ENCODE results near the gene SCIMP.
A peak's percentile ranks its signal among the peaks of the same experiment; 100 is the strongest.
"Not testable (repeated sequence)": the region's sequence is repeated elsewhere in the genome, so short reads cannot be mapped to it uniquely, and the experiment has no call there.

SCIMP gene

DNA sequence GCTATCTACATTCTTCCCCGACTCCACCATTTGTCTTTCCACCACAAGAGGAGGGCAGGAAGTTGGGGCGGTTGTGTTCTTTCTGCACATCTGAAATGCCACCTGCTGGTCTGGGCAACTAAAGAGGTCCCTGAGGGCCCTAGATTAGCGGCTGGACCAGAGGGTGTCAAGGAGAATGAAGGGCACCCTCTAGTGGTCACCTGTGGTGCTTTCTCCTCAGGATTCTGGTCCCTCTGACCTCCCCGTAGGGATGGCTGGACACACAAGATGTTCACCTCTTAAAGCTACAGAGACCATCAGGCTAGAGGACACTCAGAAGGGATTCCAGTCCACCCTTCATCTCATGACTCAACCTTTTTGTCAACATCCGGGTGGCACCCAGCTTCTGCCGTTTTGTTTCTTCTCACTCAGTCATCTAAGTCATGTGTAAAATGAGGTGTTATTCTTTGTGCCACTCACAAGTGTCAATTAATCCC, 2.9 kb upstream of the SCIMP start:
- peak; percentile 69 for DNase-seq

DNA sequence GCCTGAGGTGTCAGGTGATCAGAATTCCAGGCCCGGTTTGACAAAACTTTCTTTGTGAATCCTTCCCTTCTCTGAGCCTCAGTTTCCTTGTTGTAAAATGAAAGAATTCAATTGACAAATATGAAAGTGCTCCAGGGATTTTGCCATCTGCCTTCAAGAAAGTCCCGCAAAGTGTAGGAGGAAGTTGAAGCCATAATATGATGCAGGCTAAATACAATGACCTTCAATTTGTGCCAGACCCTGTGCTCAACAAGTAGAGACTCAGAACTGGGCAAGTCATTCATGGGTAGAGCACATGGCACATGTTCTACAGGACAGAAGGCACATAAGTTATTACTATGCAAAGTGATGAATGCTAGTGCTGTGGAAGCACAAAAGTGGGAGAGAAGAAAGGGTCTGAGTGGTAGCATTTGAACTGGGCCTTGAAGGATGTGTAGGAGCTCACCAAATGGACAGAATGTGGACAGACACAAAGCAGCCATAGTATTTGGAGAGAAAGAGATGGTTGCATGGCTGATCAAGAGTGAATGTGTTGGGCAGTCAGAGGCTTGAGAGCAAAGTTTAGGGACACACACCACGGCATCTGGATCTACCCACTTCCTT, 2.4 kb upstream of the SCIMP start:
- DNase-seq, result no peak

DNA sequence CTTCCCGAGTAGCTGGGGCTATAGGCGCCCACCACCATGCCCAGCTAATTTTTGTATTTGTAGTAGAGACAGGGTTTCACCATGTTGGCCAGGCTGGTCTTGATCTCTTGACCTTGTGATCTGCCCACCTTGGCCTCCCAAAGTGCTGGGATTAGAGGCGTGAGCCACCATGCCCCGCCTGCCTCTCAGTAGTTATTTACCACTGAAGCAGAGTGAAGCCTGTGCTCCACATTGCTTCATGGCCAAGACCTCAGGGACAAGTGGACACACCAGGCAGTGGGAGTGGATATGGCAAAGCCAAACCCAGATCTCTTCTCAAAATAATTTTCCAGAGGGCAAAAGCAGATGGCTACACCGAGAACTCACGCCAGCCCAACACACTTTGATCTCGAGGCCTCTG, 1.2 kb downstream of the SCIMP start:
- not testable (repeated sequence) for DNase-seq

DNA sequence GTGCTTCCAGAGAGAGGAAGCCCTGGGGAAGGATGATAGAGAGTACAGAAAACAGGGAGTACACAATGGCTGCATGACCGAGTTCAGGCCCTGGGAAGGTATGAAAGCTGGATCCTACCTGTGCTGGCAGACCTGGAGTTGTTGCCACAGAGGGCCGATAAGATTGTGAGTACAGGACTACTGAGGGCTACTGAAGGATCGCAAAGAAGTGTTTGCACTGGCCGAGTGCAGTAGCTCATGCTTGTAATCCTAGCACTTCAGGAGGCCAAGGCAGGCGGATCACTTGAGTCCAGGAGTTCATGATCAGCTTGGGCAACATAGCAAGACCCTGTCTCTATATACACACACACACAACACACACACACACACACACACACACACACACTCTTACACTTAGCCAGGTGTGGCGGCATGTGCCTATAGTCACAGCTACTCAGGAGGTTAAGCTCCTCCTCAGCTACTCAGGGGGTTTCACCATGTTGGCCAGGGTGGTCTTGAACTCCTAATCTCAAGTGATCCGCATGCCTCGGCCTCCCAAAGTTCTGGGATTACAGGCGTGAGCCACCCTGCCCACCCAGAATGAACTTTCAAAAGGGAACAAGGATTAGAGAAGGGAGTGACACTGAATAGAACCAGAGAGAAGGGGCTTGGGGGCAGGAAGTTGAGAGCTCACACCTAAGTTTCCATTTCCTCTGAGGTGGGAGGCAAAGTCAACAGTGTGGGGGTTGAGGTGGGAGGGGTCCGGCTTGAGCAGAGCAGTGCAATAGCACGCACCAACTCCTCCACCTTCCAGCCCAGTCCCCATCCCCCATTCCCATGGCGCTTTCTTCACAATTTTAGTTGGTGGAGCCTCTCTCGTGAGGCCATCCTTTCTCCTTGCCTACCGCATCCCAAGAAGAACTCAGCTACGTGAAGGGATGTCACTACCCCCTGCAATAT, 7.5 kb downstream of the SCIMP start:
- DNase-seq, result no peak

DNA sequence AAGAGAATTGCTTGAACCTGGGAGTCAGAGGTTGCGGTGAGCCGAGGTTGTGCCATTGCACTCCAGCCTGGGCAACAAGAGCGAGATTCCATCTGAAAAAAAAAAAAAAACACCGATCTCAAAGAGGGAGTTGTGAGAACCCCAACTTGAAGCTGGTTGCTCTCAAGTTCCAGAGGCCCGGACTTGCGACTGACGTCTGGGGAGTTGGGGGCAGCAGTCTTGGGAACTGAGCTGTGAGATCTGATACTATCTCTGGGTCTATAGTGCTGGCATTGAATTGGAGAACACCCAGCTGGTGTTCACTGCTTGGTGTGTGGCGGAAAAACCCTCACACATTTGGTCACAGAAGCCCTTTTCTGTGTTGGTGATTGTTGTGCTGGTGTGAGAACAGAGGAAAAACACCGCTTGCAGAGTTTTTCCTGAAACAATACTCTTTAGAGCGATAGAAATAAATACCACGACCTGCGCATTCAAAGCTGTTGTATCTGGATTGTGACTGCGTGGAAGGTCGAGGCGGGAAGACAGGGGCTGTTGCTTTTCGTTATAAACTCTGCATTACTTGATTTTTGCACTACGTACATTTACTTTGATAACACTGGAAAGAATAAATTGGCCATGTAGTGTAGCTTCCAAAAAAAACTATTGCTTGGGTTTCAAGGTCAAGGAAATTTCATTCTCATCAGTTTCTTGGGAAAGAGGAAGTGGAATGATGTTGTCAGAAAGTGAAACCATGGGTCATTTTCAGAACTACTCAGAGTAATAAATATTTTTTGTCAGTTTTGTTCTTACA, 8.8 kb downstream of the SCIMP start:
- no peak for DNase-seq

DNA sequence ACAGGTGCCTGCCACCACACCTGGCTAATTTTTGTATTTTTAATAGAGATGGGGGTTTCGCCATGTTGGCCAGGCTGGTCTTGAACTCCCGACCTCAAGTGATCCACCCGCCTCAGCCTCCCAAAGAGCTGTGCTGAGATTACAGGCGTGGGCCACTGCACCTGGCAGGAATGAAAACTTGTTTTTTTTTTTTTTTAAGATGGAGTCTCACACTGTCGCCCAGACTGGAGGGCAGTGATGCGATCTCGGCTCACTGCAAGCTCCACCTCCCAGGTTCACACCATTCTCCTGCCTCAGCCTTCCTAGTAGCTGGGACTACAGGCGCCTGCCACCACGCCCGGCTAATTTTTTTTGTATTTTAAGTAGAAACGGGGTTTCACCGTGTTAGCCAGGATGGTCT, 12.7 kb downstream of the SCIMP start:
- not testable (repeated sequence) for DNase-seq

DNA sequence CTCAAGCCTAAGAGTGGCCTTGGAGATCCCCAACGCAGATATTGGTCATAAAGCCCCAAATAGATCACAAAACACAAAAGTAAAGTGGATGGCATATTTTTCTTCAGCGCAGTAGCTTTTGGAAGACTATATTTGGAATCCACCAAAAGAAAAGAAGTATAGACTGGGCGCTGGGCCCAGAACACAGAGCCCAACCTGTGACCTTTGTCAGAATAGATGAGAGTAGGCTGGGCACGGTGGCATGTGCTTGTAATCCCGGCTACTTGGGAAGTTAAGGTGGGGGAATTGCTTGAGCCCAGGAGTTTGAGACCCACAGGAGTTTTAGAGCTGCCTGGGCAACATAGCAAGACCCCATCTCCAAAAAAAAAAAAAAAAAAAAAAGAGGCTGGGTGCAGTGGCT, 14.6 kb downstream of the SCIMP start:
- DNase-seq, result no peak

DNA sequence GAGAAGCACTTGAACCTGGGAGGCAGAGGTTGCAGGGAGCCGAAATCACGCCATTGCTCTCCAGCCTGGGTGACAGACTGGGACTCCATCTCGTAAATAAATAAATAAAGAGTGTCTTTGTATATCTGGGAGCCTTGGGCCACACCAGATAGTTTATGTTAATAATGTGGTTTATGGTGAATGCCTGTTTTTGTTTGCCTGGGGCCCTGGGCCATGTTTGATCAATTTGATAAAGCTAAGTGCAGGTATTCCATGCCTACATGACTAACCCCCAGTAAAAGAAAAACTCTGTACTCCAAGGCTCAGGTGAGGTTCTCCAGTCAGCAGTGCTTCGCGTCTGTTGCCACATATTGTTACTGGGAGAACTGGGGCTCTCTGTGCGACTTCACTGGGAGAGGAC, 15.1 kb downstream of the SCIMP start:
- DNase-seq, result no peak

DNA sequence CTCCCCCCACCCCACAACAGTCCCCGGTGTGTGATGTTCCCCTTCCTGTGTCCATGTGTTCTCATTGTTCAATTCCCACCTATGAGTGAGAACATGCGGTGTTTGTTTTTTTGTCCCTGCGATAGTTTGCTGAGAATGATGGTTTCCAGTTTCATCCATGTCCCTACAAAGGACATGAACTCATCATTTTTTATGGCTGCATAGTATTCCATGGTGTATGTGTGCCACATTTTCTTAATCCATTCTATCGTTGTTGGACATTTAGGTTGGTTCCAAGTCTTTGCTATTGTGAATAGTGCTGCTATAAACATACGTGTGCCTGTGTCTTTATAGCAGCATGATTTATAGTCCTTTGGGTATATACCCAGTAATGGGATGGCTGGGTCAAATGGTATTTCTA, 17.1 kb downstream of the SCIMP start:
- not testable (repeated sequence) for DNase-seq

DNA sequence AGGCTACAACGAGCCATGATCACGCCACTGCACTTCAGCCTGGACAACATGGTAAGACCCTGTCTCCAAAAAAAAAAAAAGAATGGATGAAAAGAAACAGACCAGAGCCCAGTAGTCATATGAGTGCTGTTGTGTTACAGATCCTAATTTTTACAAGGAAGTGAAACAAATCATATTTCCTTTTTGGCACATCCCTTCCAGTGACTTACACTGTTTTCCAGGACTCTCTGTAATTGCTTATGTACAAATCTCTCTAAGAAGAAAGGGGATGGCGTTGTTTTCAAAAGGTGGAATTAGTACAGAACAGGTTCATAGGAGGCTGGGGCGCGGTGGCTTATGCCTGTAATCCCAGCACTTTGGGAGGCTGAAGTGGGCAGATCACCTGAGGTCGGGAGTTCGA, 23.2 kb downstream of the SCIMP start:
- DNase-seq, result no peak

DNA sequence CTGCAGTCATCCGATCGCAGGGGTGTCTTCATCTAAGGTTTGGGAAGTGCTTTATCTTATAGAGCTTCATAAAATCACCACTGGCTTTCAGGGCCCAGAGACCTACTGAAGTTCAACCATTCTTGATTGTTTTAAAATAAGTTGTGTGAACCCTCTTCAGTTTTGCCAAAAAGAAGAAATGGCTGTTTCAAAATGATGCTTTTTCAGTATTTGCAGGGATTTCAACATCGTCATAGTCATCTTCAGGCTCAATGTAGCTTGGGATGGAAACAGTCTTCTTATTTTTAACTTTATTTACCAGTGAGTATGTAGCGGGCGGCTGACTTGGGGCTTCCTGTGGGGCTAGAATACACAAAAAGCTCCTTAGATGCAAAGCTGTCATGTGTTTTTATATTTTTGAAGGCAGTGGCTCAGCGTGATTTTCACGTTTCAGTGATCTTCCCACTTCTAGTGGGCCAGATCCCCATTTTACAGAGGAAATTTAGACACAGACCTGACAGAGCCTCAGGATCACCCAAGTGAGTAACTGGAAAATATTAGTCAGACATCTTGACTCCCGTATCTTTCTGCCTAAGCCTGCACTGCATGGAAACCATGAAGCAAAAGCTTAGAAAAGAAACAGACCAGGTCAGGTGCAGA, 23.9 kb downstream of the SCIMP start:
- DNase-seq, result no peak

DNA sequence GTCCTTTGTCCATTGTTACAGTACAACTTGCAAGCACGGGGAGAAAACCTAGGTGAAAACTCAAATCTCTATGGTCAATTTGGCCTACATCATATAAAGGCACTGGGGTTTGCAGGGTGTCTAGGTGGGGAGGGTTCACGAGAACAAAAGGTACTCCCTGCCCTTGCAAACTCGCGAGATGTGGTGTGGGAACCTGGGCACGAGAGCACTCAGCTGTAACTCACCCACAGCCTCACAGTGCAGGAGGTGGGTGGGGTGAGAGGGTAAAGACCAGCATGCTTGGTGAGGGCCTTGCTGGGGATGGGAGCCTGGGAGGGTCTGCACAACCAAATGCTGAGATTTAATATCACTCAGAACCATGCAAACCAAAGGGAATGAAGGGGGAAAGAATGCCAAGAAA, 24.6 kb downstream of the SCIMP start:
- DNase-seq, result no peak

DNA sequence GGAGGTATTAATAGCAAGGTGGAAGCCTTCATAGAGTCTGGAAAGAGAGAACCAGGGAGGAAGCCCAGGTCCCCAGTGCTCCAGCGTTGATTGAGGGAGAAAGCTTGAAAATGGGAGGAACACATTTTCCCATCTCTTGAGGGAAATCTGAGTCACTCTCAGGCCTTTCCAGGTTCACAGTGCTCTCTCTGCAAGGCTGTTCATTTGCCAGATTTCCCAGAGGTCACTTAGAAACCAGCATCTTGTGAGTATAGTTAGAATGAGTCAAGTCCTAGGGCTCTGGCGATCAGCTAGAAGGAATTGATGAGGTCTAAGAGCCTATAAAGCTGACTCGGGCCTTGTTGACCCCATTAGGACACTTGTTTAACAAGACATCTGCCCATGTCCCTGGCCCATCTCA, 25.3 kb downstream of the SCIMP start:
- DNase-seq, result no peak

DNA sequence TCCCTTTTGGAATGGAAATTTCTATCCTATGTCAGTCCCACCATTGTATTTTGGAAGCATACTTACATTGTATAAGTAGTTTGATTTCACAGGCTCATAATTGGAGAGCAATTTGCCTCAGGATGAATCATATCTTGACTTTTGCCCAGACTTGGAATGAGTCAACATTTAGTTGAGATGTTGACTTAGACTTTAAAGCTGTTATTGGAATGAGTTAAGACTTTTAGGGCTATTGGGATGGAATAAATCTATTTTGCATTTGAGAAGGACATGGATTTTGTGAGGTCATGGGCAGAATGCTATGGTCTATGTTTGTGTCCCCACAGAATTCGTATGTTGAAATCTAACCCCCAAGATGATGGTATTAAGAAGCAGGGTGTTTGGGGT, 30.8 kb downstream of the SCIMP start:
- peak; percentile 40 for DNase-seq

DNA sequence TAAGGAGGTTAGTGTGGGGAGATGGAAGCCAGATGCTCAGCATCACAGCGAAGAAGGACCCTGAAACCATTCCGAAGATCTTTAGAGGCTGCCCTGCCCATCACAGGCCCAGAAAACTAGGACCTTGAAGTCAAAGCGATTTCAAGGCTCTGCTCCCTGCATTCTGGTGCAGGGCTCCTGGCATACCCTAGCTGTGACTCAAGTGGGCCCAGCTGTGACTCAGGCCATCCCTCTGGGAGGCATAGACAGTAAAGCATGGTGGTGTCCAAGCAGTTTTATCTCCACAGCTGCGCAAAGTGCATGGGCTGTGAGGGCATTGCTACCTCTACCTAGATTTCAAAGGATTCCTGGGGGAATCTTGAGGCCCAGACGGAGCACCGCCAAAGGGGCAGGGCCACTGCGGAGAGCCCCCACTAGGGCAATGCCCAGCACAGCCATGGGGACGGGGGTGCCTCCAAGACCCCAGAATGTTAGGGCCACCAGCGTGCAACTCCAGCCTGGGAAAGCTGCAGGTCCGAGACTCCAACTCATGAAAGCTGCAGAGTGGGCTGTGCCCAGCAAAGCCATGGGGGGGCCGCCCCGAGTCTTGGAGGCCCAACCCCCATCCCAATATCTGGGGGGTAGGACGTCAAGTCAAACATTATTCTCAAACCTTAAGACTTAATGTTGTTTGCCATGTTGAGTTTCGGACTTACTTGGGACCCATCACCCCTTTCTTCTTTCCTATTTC, 31.3 kb downstream of the SCIMP start:
- DNase-seq, result no peak

DNA sequence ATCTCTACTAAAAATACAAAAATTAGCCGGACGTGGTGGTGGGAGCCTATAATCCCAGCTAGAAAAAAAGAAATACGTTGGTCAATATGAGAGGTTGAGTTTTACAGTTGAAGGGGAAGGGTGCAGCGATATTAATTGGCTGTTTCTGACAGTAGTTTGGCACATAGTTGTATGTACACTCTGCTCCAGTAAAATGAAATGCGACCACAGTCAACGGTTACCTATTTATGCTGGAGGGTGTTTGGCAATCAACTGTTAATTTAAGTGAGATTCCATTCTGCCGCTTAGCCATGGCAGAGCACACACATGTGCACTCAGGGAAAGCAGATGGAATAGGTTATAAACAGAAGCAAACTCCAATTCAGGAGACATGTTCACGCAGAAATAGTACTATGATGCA, 33.6 kb downstream of the SCIMP start:
- no peak for DNase-seq

DNA sequence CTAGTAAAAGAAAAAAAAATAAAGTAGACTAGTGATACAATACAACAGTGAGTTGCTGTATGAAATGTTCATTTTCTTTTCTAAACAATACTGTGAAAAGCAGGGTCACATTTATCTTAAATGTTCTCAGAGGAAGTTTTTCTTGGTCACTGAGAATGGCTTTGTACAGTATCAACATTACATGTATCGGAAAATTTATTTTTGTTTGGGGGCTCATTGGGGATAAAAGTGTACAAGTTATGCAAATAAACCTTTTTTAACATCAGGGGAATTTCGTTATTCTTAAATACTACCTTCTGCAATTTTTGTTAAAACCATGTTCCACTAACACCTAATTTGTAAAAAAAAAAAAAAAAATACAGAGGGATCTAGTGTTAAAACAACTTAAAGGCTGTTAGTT, 34.3 kb downstream of the SCIMP start:
- no peak for DNase-seq

DNA sequence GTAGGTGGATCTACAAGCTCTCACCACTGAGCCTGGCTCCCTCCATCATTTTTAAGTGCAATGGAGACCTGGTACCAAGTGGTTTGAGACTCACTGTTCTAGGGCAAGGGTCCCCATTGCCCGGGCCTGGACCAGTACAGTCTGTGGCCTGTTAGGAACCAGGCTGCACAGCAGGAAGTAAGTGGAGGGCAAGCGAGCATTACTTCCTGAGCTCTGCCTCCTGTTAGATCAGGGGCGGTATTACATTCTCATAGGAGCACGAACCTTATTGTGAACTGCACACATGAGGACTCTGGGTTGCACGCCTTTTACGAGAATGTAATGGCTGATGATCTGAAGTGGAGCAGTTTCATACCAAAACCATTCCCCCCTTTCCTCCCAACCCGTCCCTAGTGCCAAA, 36.2 kb downstream of the SCIMP start:
- DNase-seq, result no peak

DNA sequence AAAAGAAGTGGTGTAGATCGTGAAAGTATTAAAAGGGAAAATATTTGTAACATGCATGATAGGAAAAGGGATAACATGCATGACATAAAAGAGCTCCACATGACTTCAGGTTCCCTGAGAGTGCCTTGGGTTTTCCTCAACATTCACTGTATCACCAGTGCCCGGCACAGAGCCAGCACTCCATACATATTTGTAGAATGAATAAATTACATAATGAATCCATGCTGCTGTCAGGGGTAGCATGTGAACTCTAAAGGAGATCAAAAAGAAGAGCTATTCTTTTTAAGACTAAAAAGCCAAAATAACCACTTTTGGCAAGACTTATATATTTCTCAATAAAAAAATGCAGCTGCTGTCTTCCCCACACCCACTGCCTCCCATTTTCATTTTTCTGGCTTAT, 40.3 kb downstream of the SCIMP start:
- DNase-seq, result no peak

DNA sequence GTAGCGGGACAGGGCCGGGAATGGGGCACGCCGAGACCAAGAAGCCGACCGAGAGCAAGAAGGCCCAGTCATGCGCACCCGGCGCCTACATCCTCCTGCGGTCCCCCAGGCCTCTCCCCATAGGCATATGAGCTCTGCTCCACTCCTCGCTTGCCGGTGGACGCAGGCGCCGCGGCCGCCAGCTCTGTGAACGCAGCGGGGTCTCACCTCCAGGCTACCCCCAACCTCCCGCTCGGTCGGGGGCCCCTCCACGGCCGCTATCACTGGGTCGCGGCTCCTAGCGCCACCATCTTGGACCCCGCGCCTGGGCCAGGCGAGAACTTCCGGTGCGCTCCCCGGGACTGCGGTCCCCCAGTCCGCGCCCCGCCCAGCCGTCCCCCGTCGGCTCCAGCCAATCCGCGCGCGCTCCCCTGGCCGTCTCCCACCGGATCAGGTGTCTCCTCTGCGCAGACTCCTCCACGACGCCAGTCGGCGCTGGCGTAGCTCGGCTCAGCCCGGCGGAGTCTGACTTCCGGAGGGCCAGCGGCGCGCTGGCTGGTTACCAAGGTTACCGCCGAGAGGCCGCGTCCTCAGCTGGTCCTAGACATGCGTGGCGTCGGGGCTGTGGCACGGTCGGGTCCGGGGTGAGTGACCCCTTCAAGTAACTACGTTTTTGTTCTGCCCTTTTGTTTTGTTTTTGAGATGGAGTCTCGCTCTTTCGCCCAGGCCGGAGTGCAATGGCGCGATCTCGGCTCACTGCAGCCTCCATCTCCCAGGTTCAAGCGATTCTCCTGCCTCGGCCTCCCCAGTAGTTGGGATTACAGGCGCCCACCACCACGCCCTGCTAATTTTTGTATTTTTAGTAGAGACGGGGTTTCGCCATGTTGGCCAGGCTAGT, 42.9 kb downstream of the SCIMP start, which contains the start of gene ZNF594:
Gene ZNF594, minus strand, starts transcription at position 328 of the 877 bp plus-strand sequence. CDS start 7,612 bp downstream, outside the sequence.
- peak; percentile 98 for DNase-seq

DNA sequence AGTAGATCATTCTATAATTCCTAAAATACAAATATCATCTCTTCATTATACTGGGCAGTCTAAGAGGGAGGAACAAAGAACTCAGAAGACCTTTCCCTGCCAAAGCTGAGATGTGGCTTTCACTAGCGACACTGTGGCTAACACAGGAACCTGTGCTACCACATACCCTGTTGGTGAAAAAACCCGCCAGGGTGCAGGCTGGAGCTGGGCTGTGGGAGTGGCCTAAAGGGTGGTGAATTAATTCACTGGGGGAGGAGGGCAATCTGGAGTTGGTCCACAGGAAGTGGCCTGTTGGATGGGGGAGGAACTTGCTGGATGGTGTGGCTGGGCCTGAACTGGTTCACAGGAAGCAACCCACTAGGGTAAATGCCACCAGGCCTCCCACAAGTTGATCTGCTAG, 50.4 kb downstream of the SCIMP start:
- no peak for DNase-seq

Data from activated CD4-positive, alpha-beta T cell treated with anti-CD3 and anti-CD28 coated beads, Interleukin-2, Interleukin-6, amounts not matched to agents 100 ng/mL and 50 ng/mL, durations not matched to agents 16 hours and 8 hours (primary cell).